ENCODE results near the gene EMX1. TPM values are rescaled to one million over a fixed set of nuclear protein-coding genes. Genes with fewer than 3 reads are reported as not detected.

The EMX1 gene
- total RNA-seq, 1 donor from 2014 or later = 0.54 TPM

DNA sequence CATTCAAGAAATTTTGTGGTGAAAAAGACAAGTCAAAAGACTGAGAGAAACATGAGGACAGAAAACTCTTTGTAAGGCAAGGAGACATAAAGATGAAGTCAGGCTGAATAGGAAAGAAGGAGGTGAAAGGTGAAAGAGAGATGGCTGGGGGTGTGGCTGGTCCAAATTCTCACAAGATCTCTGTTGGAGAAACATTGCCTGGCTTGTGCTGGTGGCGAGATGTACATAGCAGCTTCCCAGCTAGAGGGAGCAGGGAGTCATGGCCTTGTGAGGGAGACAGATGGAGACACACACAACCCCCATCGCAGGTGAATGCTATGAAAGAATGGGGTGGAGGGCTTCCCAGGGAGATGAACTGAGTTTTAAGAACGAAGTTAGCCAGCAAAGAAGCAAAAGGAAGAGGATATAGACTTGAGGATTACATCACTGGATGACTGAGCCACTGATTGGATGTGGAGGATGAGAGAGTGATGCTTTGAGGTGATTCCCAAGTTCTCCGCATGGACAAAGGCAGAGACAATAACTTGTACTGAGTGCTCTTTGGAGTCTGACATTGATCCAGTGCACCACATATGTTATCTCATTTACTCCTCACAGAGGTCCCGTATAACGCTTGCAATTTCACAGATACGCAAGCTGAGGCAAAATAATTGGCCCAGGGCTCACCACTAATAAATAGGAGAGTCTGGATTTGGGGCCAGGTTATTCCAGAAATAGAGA is 3.7 kb upstream of the EMX1 start:
- DNase-seq = no peak
- Mint-ChIP-seq H3K4me3 (ENCODE audit: unreplicated experiment) (no peak overlapping the region), H3K27me3 (ENCODE audit: unreplicated experiment) (peaks cover 32% of the 10 kb centered on the region), H3K4me1 (ENCODE audit: low read depth, unreplicated experiment) (peaks cover 6% of the 10 kb centered on the region), H3K27ac (ENCODE audit: unreplicated experiment) (no peak overlapping the region), H3K9me3 (ENCODE audit: unreplicated experiment) (no peaks in the 10 kb centered on the region), H3K36me3 (ENCODE audit: unreplicated experiment) (no peaks in the 10 kb centered on the region)
- no peak for TF ChIP-seq CTCF (IDR thresholded peaks at IDR 0.05; ENCODE audit: partially characterized antibody, unreplicated experiment)

DNA sequence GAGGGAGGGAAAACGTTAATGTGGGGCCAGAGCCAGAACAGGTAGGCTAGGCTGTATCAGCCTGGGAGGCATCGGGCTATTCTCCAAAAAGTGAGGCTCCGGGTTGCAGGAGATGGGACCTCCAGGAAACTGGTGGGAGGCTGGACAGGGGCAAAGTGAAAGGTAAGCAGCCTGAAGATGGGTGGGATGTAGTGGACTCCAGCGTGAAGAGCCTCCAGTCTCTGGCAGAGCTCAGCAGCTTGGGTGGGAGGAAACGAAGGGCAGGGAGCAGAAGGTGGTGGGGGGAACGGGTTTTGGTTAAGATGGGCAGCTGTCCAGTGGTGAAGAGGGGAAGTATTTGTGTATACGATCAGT is 3.1 kb upstream of the EMX1 start:
- no peaks in the 10 kb centered on the region for H3K36me3 Mint-ChIP-seq (ENCODE audit: unreplicated experiment)
- H3K27ac Mint-ChIP-seq (ENCODE audit: unreplicated experiment) = no peak overlapping the region
- peaks cover 3% of the 10 kb centered on the region for H3K9me3 Mint-ChIP-seq (ENCODE audit: unreplicated experiment)
- peaks cover 35% of the 10 kb centered on the region for H3K27me3 Mint-ChIP-seq (ENCODE audit: unreplicated experiment)
- TF ChIP-seq CTCF (IDR thresholded peaks at IDR 0.05; ENCODE audit: partially characterized antibody, unreplicated experiment) = no peak
- H3K4me1 Mint-ChIP-seq (ENCODE audit: low read depth, unreplicated experiment) = peaks cover 8% of the 10 kb centered on the region
- no peak overlapping the region for H3K4me3 Mint-ChIP-seq (ENCODE audit: unreplicated experiment)
- no peak for DNase-seq

GRCh38 chr2:72914589-72915319 is 2.6 kb upstream of the EMX1 start:
- TF ChIP-seq CTCF (IDR thresholded peaks at IDR 0.05; ENCODE audit: partially characterized antibody, unreplicated experiment) = no peak
- DNase-seq = no peak
- Mint-ChIP-seq H3K27ac (ENCODE audit: unreplicated experiment) (no peak overlapping the region), H3K27me3 (ENCODE audit: unreplicated experiment) (peaks cover 38% of the 10 kb centered on the region), H3K9me3 (ENCODE audit: unreplicated experiment) (peaks cover 7% of the 10 kb centered on the region), H3K4me3 (ENCODE audit: unreplicated experiment) (no peak overlapping the region), H3K4me1 (ENCODE audit: low read depth, unreplicated experiment) (peaks cover 8% of the 10 kb centered on the region), H3K36me3 (ENCODE audit: unreplicated experiment) (no peaks in the 10 kb centered on the region)

DNA sequence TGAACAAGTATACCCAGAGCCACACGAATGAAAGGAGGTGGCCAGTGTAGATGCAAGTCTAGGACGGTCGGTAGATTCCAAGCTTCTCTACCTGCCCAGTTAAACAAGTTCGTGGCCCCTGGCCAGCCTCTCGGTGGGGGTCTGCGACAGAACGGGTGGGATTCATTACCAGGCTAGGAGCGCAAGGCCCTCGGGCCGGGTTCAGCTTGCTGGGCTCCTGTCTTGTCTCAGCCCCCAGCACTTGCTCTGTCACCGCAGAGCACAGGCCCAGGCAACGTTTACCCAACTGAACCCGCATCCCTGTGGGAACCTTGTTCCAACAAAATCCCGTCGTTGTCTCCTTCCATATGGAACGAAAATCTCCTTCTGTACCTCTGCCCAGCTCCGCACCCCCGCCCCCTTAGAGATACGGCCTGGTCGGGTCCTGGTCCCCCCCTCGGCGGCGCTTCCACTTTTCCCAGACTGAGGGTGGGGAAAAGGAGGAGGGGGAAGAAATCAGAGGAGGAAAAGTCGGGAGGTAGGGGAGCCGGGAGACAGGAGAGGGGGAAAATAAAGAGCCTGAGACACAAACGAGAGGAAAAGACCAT is 1.9 kb upstream of the EMX1 start:
- Mint-ChIP-seq H3K27me3 (ENCODE audit: unreplicated experiment) (peaks cover 40% of the 10 kb centered on the region), H3K4me3 (ENCODE audit: unreplicated experiment) (peak overlapping the region; percentile 74), H3K27ac (ENCODE audit: unreplicated experiment) (no peak overlapping the region)

More for the DNA sequence above, 1.9 kb upstream of the EMX1 start:
- DNase-seq = no peak
- H3K4me1 Mint-ChIP-seq (ENCODE audit: low read depth, unreplicated experiment) = peaks cover 8% of the 10 kb centered on the region
- peaks cover 7% of the 10 kb centered on the region for H3K9me3 Mint-ChIP-seq (ENCODE audit: unreplicated experiment)
- TF ChIP-seq CTCF (IDR thresholded peaks at IDR 0.05; ENCODE audit: partially characterized antibody, unreplicated experiment) = no peak
- H3K36me3 Mint-ChIP-seq (ENCODE audit: unreplicated experiment) = no peaks in the 10 kb centered on the region
